Fibroblast of peridontal ligament (primary cell): ENCODE results near the gene PCSK6.
"Not testable (repeated sequence)": the region's sequence is repeated elsewhere in the genome, so short reads cannot be mapped to it uniquely, and the experiment has no call there.

Source experiments
- DNase-seq: peaks from one replicate; pipeline ENCODE4 v3.0.0-alpha.2; 2010; ENCODE audit errors: extremely low read depth

Gene PCSK6

GRCh38 chr15:101482526-101483371 lies 6.8 kb downstream of the PCSK6 start:
- DNase-seq: no peak

GRCh38 chr15:101481917-101482525 lies 7.5 kb downstream of the PCSK6 start:
- DNase-seq: no peak

GRCh38 chr15:101481381-101481705 lies 8.2 kb downstream of the PCSK6 start:
- DNase-seq: no peak

GRCh38 chr15:101480613-101481380 lies 8.7 kb downstream of the PCSK6 start:
- no peak for DNase-seq

- DNase-seq: no peak
Observed at GRCh38 chr15:101479851-101480612, 9.5 kb downstream of the PCSK6 start.

GRCh38 chr15:101479342-101479845 lies 10.1 kb downstream of the PCSK6 start:
- DNase-seq: no peak

GRCh38 chr15:101478701-101479341 lies 10.7 kb downstream of the PCSK6 start:
- no peak for DNase-seq

GRCh38 chr15:101477851-101478362 lies 11.6 kb downstream of the PCSK6 start:
- DNase-seq: no peak

GRCh38 chr15:101476756-101477155 lies 12.8 kb downstream of the PCSK6 start:
- DNase-seq: no peak

GRCh38 chr15:101474983-101475382 lies 14.5 kb downstream of the PCSK6 start:
- no peak for DNase-seq

- DNase-seq: no peak
Observed at GRCh38 chr15:101474233-101474632, 15.3 kb downstream of the PCSK6 start.

- DNase-seq: no peak
Observed at GRCh38 chr15:101472033-101472432, 17.5 kb downstream of the PCSK6 start.

GRCh38 chr15:101470548-101471239 lies 18.8 kb downstream of the PCSK6 start:
- no peak for DNase-seq

- DNase-seq: no peak
Observed at GRCh38 chr15:101469520-101470288, 19.8 kb downstream of the PCSK6 start.

- no peak for DNase-seq
Observed at GRCh38 chr15:101466188-101466587, 23.3 kb downstream of the PCSK6 start.

GRCh38 chr15:101464999-101465669 lies 24.4 kb downstream of the PCSK6 start:
- no peak for DNase-seq

GRCh38 chr15:101464256-101464998 lies 25.1 kb downstream of the PCSK6 start:
- no peak for DNase-seq

- not testable (repeated sequence) for DNase-seq
Observed at GRCh38 chr15:101463696-101464095, 25.8 kb downstream of the PCSK6 start.
